GM15510 (cell line): Measurements from ENCODE around the gene BMPR1B.

Experiments used
- POLR2A ChIP-seq: IDR thresholded peaks from 3 replicates; pipeline ENCODE4 v1.6.1; 2011; ENCODE audit warnings: borderline replicate concordance; ENCODE audit not compliant: insufficient read length; ENCODE audit errors: extremely low read depth

BMPR1B gene

DNA sequence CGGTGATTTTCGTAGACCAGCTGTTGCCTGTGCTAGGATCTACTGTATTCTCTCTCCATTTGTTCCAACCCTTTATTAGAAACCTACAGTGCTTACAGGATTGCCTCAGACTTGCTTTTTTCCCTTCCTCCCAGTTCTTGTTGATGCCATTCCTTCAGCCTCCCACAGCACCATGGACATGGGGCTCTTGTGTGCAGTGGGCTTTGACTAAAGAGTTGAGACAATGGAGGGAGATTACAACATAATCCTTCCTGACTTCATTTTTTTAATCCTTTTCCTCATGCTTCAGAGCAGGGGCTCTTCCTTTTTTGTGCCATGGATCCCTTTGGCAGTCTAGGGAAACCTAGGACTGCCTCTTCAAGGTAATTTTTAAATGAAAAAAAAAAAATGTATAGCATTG lies 92.1 kb downstream of the BMPR1B start:
- no peak for TF ChIP-seq POLR2A

DNA sequence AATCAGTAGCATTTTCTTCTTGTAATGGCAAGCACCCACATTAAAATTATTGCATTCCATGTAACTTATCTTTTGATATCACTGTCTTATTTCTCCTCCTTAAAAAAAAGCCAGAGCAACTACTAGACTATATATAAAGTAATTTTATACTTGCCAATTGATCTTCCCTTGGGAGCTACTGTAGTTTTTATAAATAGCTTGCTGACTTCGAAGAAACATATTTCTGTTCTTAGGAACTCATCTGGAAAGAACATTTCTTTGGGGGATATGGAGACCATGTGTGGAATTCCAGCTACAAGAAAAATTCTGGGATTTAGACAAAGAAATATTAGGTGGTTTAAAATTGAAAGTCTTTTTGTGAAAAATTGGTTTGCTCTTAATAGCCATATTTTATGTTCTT lies 94.9 kb downstream of the BMPR1B start:
- TF ChIP-seq POLR2A = no peak

DNA sequence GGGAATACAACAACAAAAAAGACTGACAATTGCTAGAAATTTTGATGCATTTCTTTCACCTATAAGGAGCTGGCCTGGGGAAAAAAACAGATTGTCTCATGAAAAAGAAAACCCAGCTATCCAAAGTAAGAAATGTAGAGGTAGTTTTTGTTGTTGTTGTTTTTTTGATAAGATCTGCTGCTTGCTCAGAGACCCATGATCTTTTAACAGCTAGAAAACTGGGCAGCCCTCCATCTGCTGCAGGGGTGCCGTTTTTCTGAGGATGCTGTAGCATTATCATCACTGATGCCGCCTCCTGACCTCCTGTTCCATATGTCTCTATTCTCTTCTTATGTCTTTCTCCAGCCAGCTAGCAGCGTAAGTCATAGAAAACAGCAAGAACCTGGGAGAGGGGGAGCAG lies 98.3 kb downstream of the BMPR1B start:
- TF ChIP-seq POLR2A = no peak

DNA sequence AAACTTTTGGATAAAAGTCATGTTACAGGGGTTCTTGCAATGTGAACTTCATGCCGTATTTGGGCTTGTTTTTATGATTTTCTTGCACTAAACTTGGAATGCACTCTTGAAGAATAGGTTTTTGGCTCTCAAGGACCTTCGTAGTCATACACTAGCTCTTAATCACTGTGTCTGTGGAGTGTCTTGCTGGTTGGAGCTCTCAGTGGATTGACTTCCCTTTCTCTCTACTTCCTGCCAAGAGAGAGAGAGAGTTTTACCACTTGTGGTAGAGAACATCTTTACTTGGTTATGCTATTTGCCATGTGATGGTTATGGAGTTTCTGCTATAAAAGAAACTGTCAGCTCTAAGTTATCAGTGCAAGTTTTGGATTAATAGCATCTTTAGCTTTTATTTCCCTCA lies 112.4 kb downstream of the BMPR1B start:
- TF ChIP-seq POLR2A = no peak

DNA sequence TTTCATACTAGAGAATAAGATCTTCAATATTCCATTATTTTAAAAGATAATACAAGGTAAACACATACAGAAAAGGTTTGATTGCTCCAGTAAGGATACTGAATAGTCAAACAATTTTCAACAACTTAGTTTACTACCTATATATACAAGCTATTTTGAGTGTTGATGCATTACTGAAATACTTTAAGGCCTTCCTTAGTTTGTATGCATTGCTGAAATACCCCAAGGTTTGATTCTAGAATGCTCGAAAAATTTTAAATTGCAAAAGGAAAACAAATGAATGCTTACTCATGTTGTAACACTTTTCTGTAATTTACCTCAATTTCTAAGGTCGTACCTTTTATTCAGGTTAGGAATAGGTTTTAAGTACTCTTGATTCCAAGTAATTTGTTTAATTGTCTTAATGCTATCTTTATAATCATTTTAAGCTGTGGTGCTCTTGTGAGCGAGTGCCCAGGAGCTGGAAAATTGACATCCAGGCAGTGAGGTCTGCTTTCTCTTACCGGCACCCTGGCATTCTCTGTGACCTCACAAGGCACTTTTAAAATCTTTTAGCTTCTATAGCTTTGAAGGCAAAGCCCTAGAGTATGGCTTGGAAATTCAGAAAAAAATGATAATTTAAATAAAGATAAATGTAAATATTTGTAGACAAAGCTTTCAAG lies 114.0 kb downstream of the BMPR1B start:
- no peak for TF ChIP-seq POLR2A

DNA sequence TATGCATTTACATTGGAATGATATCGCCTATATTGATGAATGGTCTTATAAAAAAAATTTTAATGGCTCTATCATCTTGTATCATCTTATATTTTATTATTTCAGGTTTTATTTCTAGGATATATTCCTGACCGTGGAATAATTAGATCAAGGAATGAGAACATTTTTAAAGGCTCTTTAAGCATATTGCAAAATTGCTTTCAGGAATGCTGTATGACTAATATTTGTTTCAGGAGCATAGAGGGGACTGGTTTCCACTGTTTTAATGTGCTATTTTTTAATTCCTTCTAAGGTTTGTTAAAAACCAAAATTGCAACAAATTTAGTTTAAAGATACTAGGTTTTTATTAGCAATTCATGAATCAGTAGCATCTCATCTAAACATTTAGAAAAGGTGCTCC lies 120.2 kb downstream of the BMPR1B start:
- TF ChIP-seq POLR2A = no peak

- TF ChIP-seq POLR2A = no peak
Observed at GRCh38 chr4:94880956-94881355, 123.2 kb downstream of the BMPR1B start.

- TF ChIP-seq POLR2A = no peak
Observed at GRCh38 chr4:94882756-94883155, 125.0 kb downstream of the BMPR1B start.

DNA sequence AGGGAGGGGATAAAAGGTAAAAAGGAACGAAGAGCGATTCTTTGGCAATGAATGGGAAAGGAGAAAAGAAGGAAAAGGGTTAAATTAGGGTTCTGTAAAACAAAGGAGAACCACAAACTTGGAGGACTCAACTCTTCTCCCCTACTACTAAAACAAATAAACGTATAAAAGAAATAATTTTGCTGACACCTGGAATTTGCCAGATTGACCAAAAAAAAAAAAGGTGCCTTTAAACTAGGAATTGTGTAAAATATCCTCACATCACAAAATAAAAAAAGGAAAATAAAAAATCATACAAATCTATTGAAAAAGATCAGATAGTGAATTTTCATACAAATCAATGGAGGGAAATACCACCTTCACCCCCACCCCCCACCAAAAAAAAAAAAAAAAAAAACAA lies 129.3 kb downstream of the BMPR1B start:
- no peak for TF ChIP-seq POLR2A

DNA sequence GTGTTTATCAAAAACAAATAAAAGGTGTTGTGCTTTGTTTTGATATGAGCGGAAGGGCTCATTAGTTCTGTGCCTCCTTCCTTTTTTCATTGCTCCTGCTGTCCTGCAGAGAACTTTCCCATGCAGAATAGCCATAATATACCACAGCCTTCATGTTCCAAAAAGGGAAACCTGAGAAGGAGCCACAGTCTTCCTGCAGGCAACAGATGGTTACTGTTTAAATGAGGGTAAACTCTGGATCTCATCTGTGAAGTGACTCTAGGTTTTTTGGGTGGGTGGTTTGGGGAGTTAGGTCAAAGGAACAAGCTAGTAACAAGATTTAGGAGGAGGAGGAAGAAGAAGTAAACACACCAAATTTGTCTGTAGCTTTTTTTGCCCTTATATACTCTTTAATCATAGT lies 131.8 kb downstream of the BMPR1B start:
- TF ChIP-seq POLR2A = no peak

- TF ChIP-seq POLR2A = no peak
Observed at GRCh38 chr4:94889946-94890345, 132.2 kb downstream of the BMPR1B start.

DNA sequence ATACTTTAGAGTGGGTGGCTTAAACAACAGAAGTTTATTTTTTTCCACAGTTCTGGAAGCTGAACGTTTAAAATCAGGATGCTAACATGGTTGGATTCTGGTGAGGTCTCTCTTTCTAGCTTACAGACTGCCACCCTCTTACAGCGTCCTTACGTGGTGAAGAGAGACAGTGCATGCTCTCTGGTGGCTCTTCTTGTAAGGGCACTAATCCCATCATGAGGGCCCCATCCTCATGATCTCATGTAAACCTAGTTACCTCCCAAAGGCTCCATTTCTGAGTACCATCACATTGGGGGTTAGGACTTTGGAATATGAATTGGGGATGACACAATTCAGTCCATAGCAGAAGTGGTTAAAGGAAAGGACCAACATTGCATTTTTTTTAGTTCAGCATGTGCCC lies 132.8 kb downstream of the BMPR1B start:
- TF ChIP-seq POLR2A = no peak

- no peak for TF ChIP-seq POLR2A
Observed at GRCh38 chr4:94892051-94892450, 134.3 kb downstream of the BMPR1B start.

- no peak for TF ChIP-seq POLR2A
Observed at GRCh38 chr4:94895081-94895480, 137.3 kb downstream of the BMPR1B start.

- no peak for TF ChIP-seq POLR2A
Observed at GRCh38 chr4:94897023-94897422, 139.3 kb downstream of the BMPR1B start.

GRCh38 chr4:94905511-94905910 lies 147.8 kb downstream of the BMPR1B start:
- no peak for TF ChIP-seq POLR2A

GRCh38 chr4:94909645-94910044 lies 151.9 kb downstream of the BMPR1B start:
- no peak for TF ChIP-seq POLR2A
